NB4 (cell line): ENCODE measurements around the gene DTNB.
A peak's percentile ranks its signal among the peaks of the same experiment; 100 is the strongest.
"Not testable (repeated sequence)": the region's sequence is repeated elsewhere in the genome, so short reads cannot be mapped to it uniquely, and the experiment has no call there.

Experiments used
- DNase-seq: peaks from one replicate; pipeline ENCODE4 v3.0.0; 2010; ENCODE audit warnings: low read depth
- H3K4me3 ChIP-seq: one replicate; pipeline ENCODE4 v1.5.1; 2011; ENCODE audit warnings: mild to moderate bottlenecking, low read depth, low read length, moderate library complexity
- MYC ChIP-seq: IDR thresholded peaks from 2 replicates; pipeline ENCODE4 v1.6.1; 2011; ENCODE audit warnings: low read depth, low read length
- POLR2A ChIP-seq: IDR thresholded peaks from 2 replicates; pipeline ENCODE4 v1.6.1; 2011; ENCODE audit warnings: mild to moderate bottlenecking; ENCODE audit not compliant: insufficient read length; ENCODE audit errors: extremely low read depth
- TF ChIP-seq, protein P1 (sequence below): IDR thresholded peaks from one replicate; pipeline ENCODE4 v1.5.1; 2012; ENCODE audit warnings: low read depth, low read length
- TF ChIP-seq, protein P2 (sequence below): IDR thresholded peaks from 2 replicates; pipeline ENCODE4 v1.6.1; 2011; ENCODE audit warnings: low read depth, low read length

DTNB gene

DNA sequence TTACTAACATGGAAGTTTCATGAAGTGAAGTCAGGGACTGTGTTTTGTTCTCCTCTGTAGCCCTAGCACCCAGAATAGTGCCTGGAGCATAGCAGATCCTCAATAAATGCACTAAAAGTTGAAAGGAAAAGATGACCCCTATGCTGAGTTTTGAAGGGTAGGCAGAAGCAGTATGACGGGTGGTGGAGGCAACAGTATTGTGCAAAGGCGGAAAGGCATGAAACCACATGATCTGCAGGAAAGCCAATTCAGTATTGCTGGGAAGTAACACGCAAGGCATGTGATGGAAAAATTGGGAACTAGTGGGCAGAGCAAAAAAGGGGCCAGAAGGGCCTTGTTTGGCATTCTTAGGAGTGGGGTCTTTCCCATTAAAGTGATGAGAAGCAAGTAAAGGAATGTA is 23.1 kb downstream of the DTNB start:
- H3K4me3 ChIP-seq: no peak overlapping the region
- DNase-seq: no peak
- no peak for TF ChIP-seq POLR2A

DNA sequence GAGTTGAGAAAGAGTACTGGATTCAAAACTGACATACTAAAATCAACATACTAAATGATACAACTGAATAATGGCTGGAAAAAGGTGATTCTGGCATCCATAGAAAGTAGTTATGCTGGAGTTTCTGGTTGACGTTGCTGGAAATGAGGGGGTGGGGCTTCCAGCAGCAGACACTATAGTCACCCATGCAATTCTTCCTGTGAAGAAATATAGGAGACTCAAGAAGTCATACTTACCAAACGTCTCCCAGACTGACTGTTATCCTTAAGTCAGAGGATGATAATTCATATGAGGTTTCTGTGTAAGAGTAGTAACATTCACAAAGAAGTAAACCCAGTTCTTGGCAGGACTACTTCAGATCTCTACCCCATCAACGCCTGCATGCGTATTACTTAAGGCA is 23.6 kb downstream of the DTNB start:
- H3K4me3 ChIP-seq: no peak overlapping the region
- TF ChIP-seq POLR2A: no peak
- TF ChIP-seq, protein P1, sequence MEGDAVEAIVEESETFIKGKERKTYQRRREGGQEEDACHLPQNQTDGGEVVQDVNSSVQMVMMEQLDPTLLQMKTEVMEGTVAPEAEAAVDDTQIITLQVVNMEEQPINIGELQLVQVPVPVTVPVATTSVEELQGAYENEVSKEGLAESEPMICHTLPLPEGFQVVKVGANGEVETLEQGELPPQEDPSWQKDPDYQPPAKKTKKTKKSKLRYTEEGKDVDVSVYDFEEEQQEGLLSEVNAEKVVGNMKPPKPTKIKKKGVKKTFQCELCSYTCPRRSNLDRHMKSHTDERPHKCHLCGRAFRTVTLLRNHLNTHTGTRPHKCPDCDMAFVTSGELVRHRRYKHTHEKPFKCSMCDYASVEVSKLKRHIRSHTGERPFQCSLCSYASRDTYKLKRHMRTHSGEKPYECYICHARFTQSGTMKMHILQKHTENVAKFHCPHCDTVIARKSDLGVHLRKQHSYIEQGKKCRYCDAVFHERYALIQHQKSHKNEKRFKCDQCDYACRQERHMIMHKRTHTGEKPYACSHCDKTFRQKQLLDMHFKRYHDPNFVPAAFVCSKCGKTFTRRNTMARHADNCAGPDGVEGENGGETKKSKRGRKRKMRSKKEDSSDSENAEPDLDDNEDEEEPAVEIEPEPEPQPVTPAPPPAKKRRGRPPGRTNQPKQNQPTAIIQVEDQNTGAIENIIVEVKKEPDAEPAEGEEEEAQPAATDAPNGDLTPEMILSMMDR: no peak
- no peak for DNase-seq

DNA sequence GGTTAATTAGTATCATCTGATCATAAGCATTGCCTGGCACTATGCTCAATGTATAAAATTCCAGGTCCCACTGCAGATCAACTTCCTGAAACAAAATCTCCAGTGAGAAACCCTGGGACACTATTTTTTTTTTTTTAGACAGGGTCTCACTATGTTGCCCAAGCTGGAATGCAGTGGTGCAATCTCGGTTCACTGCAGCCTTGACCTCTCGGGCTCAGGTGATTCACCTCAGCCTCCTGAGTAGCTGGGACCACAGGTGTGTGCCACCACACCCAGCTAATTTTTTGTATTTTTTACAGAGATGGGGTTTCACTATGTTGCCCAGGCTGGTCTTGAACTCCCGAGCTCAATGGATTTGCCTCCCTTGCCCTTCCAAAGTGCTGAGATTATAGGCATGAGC is 31.1 kb downstream of the DTNB start:
- DNase-seq: no peak
- no peak overlapping the region for H3K4me3 ChIP-seq
- TF ChIP-seq POLR2A (no peak), MYC (no peak)
- TF ChIP-seq, protein P1: no peak
- TF ChIP-seq, protein P2, sequence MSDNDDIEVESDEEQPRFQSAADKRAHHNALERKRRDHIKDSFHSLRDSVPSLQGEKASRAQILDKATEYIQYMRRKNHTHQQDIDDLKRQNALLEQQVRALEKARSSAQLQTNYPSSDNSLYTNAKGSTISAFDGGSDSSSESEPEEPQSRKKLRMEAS: no peak

DNA sequence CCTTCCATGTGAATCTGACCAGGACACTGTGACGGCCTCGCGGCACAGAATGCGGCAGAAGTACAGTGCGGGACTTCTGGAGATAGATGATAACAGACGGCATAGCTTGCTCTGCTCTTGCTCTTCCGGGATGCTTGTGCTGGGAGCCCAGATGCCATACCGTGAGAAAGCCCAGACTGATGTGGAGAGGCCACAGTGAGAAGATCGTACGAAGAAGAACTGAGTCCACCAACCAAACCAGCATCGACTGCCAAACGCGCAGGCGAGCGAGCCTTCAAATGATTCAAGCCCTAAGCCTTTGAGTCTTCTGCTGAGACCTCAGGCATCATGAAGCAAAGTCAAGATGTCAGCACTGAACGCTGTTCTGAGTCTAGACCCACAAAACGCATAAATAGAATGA is 33.7 kb downstream of the DTNB start:
- DNase-seq: no peak
- TF ChIP-seq POLR2A (no peak), MYC (no peak)
- TF ChIP-seq, protein P2: no peak
- TF ChIP-seq, protein P1: no peak
- no peak overlapping the region for H3K4me3 ChIP-seq

DNA sequence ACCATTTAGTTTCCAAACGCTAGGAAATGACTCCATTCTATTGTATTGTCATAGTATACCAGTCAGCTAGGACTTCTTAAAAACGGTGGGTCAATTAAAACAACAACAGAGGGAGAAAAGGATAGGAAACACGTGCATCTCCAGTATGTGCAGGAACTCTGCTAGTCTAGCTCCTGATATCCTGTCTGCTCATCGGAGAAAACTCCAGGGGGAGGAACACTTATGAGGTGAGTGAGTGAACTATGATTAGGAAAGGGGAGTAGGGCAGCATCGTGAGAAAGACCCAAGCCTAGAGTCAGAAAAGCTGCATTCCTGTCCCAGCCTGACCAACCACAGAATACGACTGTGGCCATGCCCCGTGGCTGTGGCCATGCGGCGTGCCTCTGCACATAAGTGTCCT is 34.2 kb downstream of the DTNB start:
- DNase-seq: no peak
- no peak overlapping the region for H3K4me3 ChIP-seq
- no peak for TF ChIP-seq MYC
- TF ChIP-seq, protein P1: no peak
- TF ChIP-seq, protein P2: no peak
- TF ChIP-seq POLR2A: no peak

DNA sequence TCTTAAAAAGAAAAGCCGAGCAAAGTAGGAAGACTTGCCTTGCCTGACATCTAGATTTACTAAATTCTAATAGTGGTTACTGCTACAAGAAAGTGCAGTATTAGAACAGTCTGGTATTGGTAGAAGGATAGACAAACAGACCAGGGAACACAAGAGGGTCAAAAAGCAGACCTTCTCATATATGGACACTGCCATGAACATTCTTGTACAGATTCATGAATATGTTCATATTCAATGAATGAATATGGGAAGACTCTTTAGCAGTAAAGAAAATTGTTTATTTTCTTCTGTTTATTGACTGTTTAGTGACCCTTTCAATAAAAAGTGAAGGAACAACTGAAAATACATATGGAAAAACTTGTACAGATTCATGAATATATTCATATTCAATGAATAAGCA is 37.6 kb downstream of the DTNB start:
- H3K4me3 ChIP-seq: no peak overlapping the region
- TF ChIP-seq MYC: no peak
- DNase-seq: no peak

DNA sequence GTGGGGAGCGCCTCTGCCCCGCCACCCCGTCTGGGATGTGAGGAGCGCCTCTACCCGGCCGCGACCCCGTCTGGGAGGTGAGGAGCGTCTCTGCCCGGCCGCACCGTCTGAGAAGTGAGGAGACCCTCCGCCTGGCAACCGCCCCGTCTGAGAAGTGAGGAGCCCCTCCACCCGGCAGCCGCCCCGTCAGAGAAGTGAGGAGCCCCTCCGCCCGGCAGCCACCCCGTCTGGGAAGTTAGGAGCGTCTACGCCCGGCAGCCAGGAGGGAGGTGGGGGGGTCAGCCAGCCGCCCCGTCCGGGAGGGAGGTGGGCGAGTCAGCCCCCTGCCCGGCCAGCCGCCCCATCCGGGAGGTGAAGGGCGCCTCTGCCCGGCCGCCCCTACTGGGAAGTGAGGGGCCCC is 39.6 kb downstream of the DTNB start:
- DNase-seq, H3K4me3 ChIP-seq: not testable (repeated sequence)

DNA sequence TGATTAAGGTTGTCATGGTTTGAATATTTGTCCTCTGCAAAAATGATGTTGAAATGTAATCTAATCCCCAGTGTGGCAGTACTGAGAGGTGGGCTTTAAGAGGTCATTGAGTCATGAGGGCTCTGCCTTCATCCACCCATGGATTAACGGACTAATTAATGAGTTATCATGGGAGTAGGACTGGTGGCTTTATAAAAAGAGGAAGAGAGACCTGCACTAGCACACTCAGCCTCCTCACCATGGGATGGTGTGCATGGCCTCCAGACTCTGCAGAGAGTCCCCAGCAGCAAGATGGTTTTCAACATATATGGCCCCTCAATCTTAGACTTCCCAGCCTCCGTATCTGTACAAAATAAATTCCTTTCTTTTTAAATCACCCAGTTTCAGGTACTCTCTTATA is 41.0 kb downstream of the DTNB start:
- peak; percentile 40 for DNase-seq
- no peak overlapping the region for H3K4me3 ChIP-seq
- TF ChIP-seq, protein P1: no peak
- no peak for TF ChIP-seq POLR2A
